ENCODE measurements around the gene FNDC3B. TPM values are rescaled to one million over a fixed set of nuclear protein-coding genes. Genes with fewer than 3 reads are reported as not detected.

The FNDC3B gene
- polyA plus RNA-seq, 2 of the 4 experiments (the other 2 are of a cell fraction) = 29.5 to 33.6 TPM

GRCh38 chr3:172069478-172069877, 30.1 kb downstream of the FNDC3B start:
- Histone ChIP-seq H3K4me1 (peaks cover 97% of the 10 kb centered on the region), H3K4me2 (peak overlapping the region; percentile 4; the same call in 1 of the 3 replicates), H3K27ac (peak overlapping the region in 1 of 2 experiments; percentile 26; a peak in 2 of 6 replicates), H3K4me3 (no peak overlapping the region), H3K9me3 (no peaks in the 10 kb centered on the region)
- ChIA-PET POLR2A (no interaction called here), CTCF (no interaction called here)
- DNase-seq (ENCODE audit: low read depth in 1 of 2, low spot score in 1 of 2) (no peak), FAIRE-seq (no peak), ATAC-seq (no peak)
- 87% methylated on average over 3 of the region's 3 CpGs for WGBS (ENCODE audit: missing lambda C conversion rate)
- no peak for TF ChIP-seq ZNF302 (CRISPR knock-in tag; IDR thresholded peaks at IDR 0.05)
- TF ChIP-seq EP300 (IDR thresholded peaks at IDR 0.05) = no peak
- no peak for TF ChIP-seq CHD2 (IDR thresholded peaks at IDR 0.05; ENCODE audit: low read length, partially characterized antibody)
- no peak for TF ChIP-seq CBX8 (IDR thresholded peaks at IDR 0.05)
- TF ChIP-seq KDM5A (IDR thresholded peaks at IDR 0.05) = no peak
- TF ChIP-seq CHD4 (IDR thresholded peaks at IDR 0.05; ENCODE audit: borderline replicate concordance) = no peak
- no peak for TF ChIP-seq RAD21 (conservative IDR thresholded peaks at IDR 0.05 in 1 of 2, IDR thresholded peaks at IDR 0.05 in 1 of 2)
- TF ChIP-seq JUN (IDR thresholded peaks at IDR 0.05) = no peak
- TF ChIP-seq RFX5 (IDR thresholded peaks at IDR 0.05) = no peak
- TF ChIP-seq TP53 (CRISPR knock-in tag; IDR thresholded peaks at IDR 0.05) = no peak
- TF ChIP-seq NPAS2 (CRISPR knock-in tag; IDR thresholded peaks at IDR 0.05; ENCODE audit: borderline replicate concordance) = no peak
- TF ChIP-seq ZC3H11A (IDR thresholded peaks at IDR 0.05) = no peak
- TF ChIP-seq FOSB (CRISPR knock-in tag; IDR thresholded peaks at IDR 0.05) = no peak
- TF ChIP-seq JUNB (IDR thresholded peaks at IDR 0.05) = no peak
- TF ChIP-seq RCOR1 (IDR thresholded peaks at IDR 0.05; ENCODE audit: low read depth, low read length) = no peak
- no peak for TF ChIP-seq EHMT2 (IDR thresholded peaks at IDR 0.05; ENCODE audit: low read depth)
- no peak for TF ChIP-seq HOXB13 (CRISPR knock-in tag; IDR thresholded peaks at IDR 0.05; ENCODE audit: low read depth)
- no peak for TF ChIP-seq SREBF2 (IDR thresholded peaks at IDR 0.05)

GRCh38 chr3:172070269-172070668, 30.9 kb downstream of the FNDC3B start:
- H3K4me3 ChIP-seq = no peak overlapping the region
- ChIA-PET CTCF (no interaction called here), POLR2A (no interaction called here)
- ATAC-seq (no peak), FAIRE-seq (no peak), DNase-seq (ENCODE audit: low read depth in 1 of 2, low spot score in 1 of 2) (no peak)
- peaks cover 91% of the 10 kb centered on the region for H3K4me1 ChIP-seq
- H3K9me3 ChIP-seq = no peaks in the 10 kb centered on the region
- TF ChIP-seq RAD21 (conservative IDR thresholded peaks at IDR 0.05 in 1 of 2, IDR thresholded peaks at IDR 0.05 in 1 of 2) (no peak), EHMT2 (IDR thresholded peaks at IDR 0.05; ENCODE audit: low read depth) (no peak), TP53 (CRISPR knock-in tag; IDR thresholded peaks at IDR 0.05) (no peak), CTCF (IDR thresholded peaks at IDR 0.05) (no peak), PBX3 (IDR thresholded peaks at IDR 0.05) (no peak), TFCP2L1 (CRISPR knock-in tag; IDR thresholded peaks at IDR 0.05) (no peak), EHF (CRISPR knock-in tag; IDR thresholded peaks at IDR 0.05) (no peak), NFE2L2 (conservative IDR thresholded peaks at IDR 0.05; ENCODE audit: low read length) (no peak), RFX5 (IDR thresholded peaks at IDR 0.05) (no peak), JUN (IDR thresholded peaks at IDR 0.05) (no peak), ESRRA (IDR thresholded peaks at IDR 0.05; ENCODE audit: borderline replicate concordance, low read length) (no peak), ATOH8 (CRISPR knock-in tag; IDR thresholded peaks at IDR 0.05; ENCODE audit: low read depth) (no peak), HEYL (CRISPR knock-in tag; IDR thresholded peaks at IDR 0.05) (no peak), HES2 (IDR thresholded peaks at IDR 0.05) (no peak)
- H3K4me2 ChIP-seq = no peak overlapping the region
- WGBS (ENCODE audit: missing lambda C conversion rate) = 79% methylated on average over 6 of the region's 6 CpGs
- no peak overlapping the region for H3K27ac ChIP-seq

Data from A549 (cell line).